Measurements from ENCODE around the gene VSNL1.

Gene VSNL1

GRCh38 chr2:17591846-17592245 lies 51.4 kb downstream of the VSNL1 start:
- TF ChIP-seq ZFX (IDR thresholded peaks at IDR 0.05) (no peak), CTCF (conservative IDR thresholded peaks at IDR 0.05) (no peak)
- H3K27ac ChIP-seq, result no peak overlapping the region

DNA sequence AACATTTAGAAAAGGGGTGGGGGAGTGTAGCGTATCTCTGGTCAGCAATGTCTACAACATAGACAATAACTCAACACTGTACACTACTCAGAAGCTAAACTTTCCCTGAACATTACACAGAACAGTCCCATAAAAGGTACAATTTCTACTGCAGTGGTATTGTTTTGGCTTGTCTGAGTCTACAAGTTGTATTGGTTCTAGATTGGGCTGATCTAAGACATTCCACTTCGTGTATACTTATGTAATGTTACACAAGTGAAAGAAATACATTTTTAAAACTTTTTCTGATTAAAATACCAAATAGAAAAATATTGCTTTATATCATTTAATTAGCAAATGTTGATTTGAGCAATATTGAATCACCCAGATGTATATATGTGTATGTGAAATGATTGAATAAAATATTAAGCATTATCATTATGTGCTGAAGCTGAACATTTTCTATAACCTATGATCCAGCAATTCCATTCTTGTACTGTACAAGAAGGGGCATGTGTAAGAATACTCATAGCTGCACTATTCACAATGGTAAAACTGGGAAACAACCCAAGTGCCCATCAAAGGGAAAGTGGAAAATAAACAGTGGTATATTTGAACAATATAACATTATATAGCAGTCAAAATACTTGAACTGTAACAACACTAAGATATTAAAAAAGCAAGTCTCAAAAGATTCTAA lies 52.4 kb downstream of the VSNL1 start:
- TF ChIP-seq ZFX (IDR thresholded peaks at IDR 0.05) (no peak), CTCF (conservative IDR thresholded peaks at IDR 0.05) (no peak)
- no peak overlapping the region for H3K27ac ChIP-seq

DNA sequence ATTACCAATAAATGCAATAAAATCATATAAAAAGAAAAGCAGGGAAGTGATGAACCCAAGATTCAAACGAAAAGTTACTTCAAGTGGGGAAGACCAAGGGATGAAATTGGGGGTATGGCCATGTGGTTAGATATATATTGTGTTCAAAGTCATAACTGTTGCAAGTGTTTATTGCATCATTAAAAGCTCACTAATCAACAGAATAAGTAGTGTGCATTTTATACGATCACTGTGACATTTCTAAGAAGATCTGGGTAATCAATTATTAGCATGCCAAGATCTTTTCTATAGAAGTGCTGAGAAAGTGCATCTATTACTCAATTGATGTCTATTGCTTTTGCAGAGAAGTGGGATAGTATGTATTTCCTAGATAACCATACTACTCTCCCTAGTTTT lies 52.9 kb downstream of the VSNL1 start:
- TF ChIP-seq ZFX (IDR thresholded peaks at IDR 0.05), result no peak
- TF ChIP-seq CTCF (conservative IDR thresholded peaks at IDR 0.05), result no peak
- no peak overlapping the region for H3K27ac ChIP-seq

GRCh38 chr2:17593841-17594491 lies 53.5 kb downstream of the VSNL1 start:
- H3K27ac ChIP-seq, result no peak overlapping the region
- no peak for TF ChIP-seq CTCF (conservative IDR thresholded peaks at IDR 0.05)
- no peak for TF ChIP-seq ZFX (IDR thresholded peaks at IDR 0.05)

DNA sequence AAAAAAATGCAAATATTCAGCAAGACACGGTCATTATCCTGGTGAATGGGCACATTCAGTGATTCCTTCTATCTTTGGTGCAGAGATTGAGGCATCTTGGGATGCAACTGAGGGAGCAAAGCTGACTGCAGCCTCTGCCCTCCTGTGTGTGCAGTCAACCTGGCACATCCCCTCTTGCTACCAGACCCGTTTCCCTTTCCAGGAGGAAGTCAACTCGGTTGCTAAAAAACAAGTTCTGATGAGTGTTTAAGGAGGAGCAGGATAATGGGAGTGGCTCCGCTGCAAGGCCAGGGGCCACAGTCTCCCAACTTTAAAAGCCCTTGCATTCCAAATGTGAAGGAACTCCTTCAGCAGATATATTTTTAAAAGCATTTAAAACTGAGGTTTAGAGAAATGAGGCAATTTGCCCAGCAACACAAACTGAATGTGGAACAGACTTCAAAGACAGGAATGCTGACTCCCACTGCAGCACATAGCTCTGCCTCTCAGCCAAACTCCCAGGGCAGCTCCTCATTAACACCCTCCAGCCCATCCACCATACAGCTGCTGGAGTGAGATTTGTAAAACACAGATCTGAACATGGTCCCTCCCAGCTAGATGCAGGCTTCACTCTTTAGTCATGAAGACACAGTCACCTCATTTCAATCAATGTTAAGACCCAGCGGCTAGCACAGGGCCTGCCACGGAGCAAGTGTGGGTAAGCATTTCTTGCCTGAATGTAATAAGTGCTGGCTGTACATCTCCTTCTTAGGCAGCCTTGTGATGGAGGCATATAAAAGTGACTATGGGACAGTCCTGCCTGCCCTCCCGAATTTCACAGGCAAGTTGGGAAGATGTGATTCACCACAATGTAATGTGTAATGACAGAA lies 54.3 kb downstream of the VSNL1 start:
- no peak overlapping the region for H3K27ac ChIP-seq
- no peak for TF ChIP-seq CTCF (conservative IDR thresholded peaks at IDR 0.05)
- no peak for TF ChIP-seq ZFX (IDR thresholded peaks at IDR 0.05)

GRCh38 chr2:17599617-17600016 lies 59.1 kb downstream of the VSNL1 start:
- H3K27ac ChIP-seq, result no peak overlapping the region
- TF ChIP-seq CTCF (conservative IDR thresholded peaks at IDR 0.05), result no peak
- TF ChIP-seq ZFX (IDR thresholded peaks at IDR 0.05), result no peak

All from C4-2B (cell line).